ENCODE measurements around the gene FBLIM1.

The FBLIM1 gene

GRCh38 chr1:15833069-15833679 is 74.6 kb downstream of the FBLIM1 start:
- TF ChIP-seq PRDM4 (tag by site-specific recombination; IDR thresholded peaks at IDR 0.05) (peak; percentile 61), ZNF623 (tag by site-specific recombination; IDR thresholded peaks at IDR 0.05) (no peak), ZNF600 (tag by site-specific recombination; IDR thresholded peaks at IDR 0.05) (peak; percentile 62), ZNF362 (tag by site-specific recombination; IDR thresholded peaks at IDR 0.05) (peak; percentile 94), EGR2 (tag by site-specific recombination; IDR thresholded peaks at IDR 0.05; ENCODE audit: low read depth) (0 out of 2 replicates have a peak, but pooled peaks have one; percentile 13), ZNF837 (tag by site-specific recombination; IDR thresholded peaks at IDR 0.05) (no peak), ZBTB6 (tag by site-specific recombination; IDR thresholded peaks at IDR 0.05) (peak; percentile 77; the same call in 1 of the 2 replicates), ZNF394 (tag by site-specific recombination; IDR thresholded peaks at IDR 0.05; ENCODE audit: borderline replicate concordance) (peak; percentile 94), TRIM28 (IDR thresholded peaks at IDR 0.05; ENCODE audit: borderline replicate concordance, low read length) (peak; percentile 62; the same call in 1 of the 2 replicates), BCL11B (tag by site-specific recombination; IDR thresholded peaks at IDR 0.05; ENCODE audit: low read depth) (no peak), WT1 (tag by site-specific recombination; IDR thresholded peaks at IDR 0.05) (peak; percentile 11; the same call in 1 of the 2 replicates), ZNF629 (tag by site-specific recombination; IDR thresholded peaks at IDR 0.05) (0 out of 2 replicates have a peak, but pooled peaks have one; percentile 11), ZNF274 (IDR thresholded peaks at IDR 0.05; ENCODE audit: low read length) (no peak), ZNF274 (tag by site-specific recombination; IDR thresholded peaks at IDR 0.05; ENCODE audit: borderline replicate concordance) (no peak), SETDB1 (IDR thresholded peaks at IDR 0.05; ENCODE audit: insufficient read length, low read length) (peak; percentile 32), KLF17 (tag by site-specific recombination; IDR thresholded peaks at IDR 0.05) (peak; percentile 53; the same call in 1 of the 2 replicates), PBX3 (CRISPR knock-in tag; IDR thresholded peaks at IDR 0.05) (no peak), ZEB2 (tag by site-specific recombination; IDR thresholded peaks at IDR 0.05) (peak; percentile 63; the same call in 1 of the 2 replicates), ELK4 (IDR thresholded peaks at IDR 0.05; ENCODE audit: borderline replicate concordance, low read depth, low read length) (no peak), ZBTB8A (tag by site-specific recombination; IDR thresholded peaks at IDR 0.05) (peak; percentile 83)
- H3K27ac ChIP-seq (ENCODE audit: extremely low read depth, low read depth, low read length), result peak overlapping the region; percentile 98
- POLR2A ChIA-PET, result interaction anchor here (0.6 to 4.4 kb wide), 18 partner anchors 9 to 171 kb away, joined by 3 to 106 read pairs (median 6); partner anchors contain the start of gene SPEN
- H3K36me3 ChIP-seq (ENCODE audit: control insufficient read depth in 2 of 2, insufficient read depth in 1 of 2, low read length in 2 of 2), result no peaks in the 10 kb centered on the region
- CTCF ChIA-PET, result interaction anchor here (0.6 to 1.4 kb wide), 5 partner anchors 18 to 307 kb away, joined by 3 to 8 read pairs (median 3); no protein-coding TSS in a partner anchor
- peaks cover 11% of the 10 kb centered on the region for H3K4me1 ChIP-seq (ENCODE audit: control insufficient read depth, insufficient read depth, low read length)
- peak overlapping the region; percentile 79 for H3K4me3 ChIP-seq (ENCODE audit: low read depth, low read length)
- no peaks in the 10 kb centered on the region for H3K9me3 ChIP-seq (ENCODE audit: control insufficient read depth, insufficient read depth, low read depth, low read length)

All from HEK293 (cell line).